ENCODE results near the gene PARVB. TPM values are rescaled to one million over a fixed set of nuclear protein-coding genes. Genes with fewer than 3 reads are reported as not detected.

Gene PARVB
- total and polyA plus RNA-seq, 2 of the 8 experiments (the other 6 are each of a cell fraction or from before 2014, with no cell fraction given): 14.5 to 18.6 TPM

DNA sequence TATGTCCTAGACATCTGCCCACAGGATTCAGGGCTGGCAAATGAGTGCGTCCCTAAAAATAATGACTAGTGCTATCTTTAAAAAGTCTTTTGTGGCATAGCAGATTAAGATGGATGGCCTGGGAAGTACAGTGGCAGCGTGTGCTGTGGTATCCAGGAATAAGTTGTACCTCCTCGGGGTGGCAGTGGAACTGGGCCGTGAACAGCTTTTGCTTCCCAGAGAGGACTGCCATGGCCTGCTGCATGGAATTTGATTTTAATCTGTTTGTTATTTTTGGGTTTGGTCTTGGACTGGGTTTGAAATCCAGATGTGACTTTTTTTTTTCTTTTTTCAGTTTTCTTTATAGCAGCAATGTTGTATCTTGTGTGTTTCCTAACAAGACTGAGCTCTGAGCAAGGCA, 85.3 kb downstream of the PARVB start (continued):
- TF ChIP-seq CHD7 (IDR thresholded peaks at IDR 0.05; ENCODE audit: insufficient replicate concordance, low read length) (no peak), SP2 (IDR thresholded peaks at IDR 0.05; ENCODE audit: low read length) (no peak), CTBP2 (IDR thresholded peaks at IDR 0.05; ENCODE audit: borderline replicate concordance, insufficient read depth, insufficient read length, low read length) (no peak), KDM4A (IDR thresholded peaks at IDR 0.05; ENCODE audit: low read depth, low read length, severe bottlenecking) (no peak), BRCA1 (IDR thresholded peaks at IDR 0.05; ENCODE audit: low read depth, low read length) (no peak)
